NCI-H1092 (cell line): ENCODE data around the gene ALDH16A1.

Source experiments
- DNase-seq: peaks from one replicate; lab custom pipeline; 2025; lab: John Stamatoyannopoulos, UW

Gene ALDH16A1

GRCh38 chr19:49489601-49490167 is 36.7 kb downstream of the ALDH16A1 start:
- DNase-seq, result no peak

- no peak for DNase-seq
These were observed 37.4 kb downstream of the ALDH16A1 start for GRCh38 chr19:49490287-49491029.

- no peak for DNase-seq
These were observed 38.2 kb downstream of the ALDH16A1 start for GRCh38 chr19:49491030-49491803.

GRCh38 chr19:49491804-49492572 is 39.0 kb downstream of the ALDH16A1 start:
- no peak for DNase-seq

- no peak for DNase-seq
These were observed 39.8 kb downstream of the ALDH16A1 start for GRCh38 chr19:49492573-49493405.

- no peak for DNase-seq
These were observed 43.6 kb downstream of the ALDH16A1 start for GRCh38 chr19:49496574-49497008.

- DNase-seq, result no peak
These were observed 44.2 kb downstream of the ALDH16A1 start for GRCh38 chr19:49497047-49497788.

- no peak for DNase-seq
These were observed 44.7 kb downstream of the ALDH16A1 start for GRCh38 chr19:49497789-49498103.

GRCh38 chr19:49498475-49498874 is 45.5 kb downstream of the ALDH16A1 start:
- no peak for DNase-seq

- DNase-seq, result no peak
These were observed 46.1 kb downstream of the ALDH16A1 start for GRCh38 chr19:49499030-49499670.

- peak; percentile 12 for DNase-seq
These were observed 50.0 kb downstream of the ALDH16A1 start for GRCh38 chr19:49502866-49503581.

- no peak for DNase-seq
These were observed 50.5 kb downstream of the ALDH16A1 start for GRCh38 chr19:49503582-49503962.

GRCh38 chr19:49506575-49507105 is 53.6 kb downstream of the ALDH16A1 start:
- DNase-seq, result no peak

- DNase-seq, result no peak
These were observed 54.9 kb downstream of the ALDH16A1 start for GRCh38 chr19:49507803-49508494.

- DNase-seq, result no peak
These were observed 60.1 kb downstream of the ALDH16A1 start for GRCh38 chr19:49512970-49513745.

- DNase-seq, result no peak
These were observed 60.7 kb downstream of the ALDH16A1 start for GRCh38 chr19:49513746-49514118.

- no peak for DNase-seq
These were observed 61.1 kb downstream of the ALDH16A1 start for GRCh38 chr19:49514151-49514550.

- DNase-seq, result no peak
These were observed 62.7 kb downstream of the ALDH16A1 start for GRCh38 chr19:49515767-49516166.
